ENCODE data around the gene HAND1.
A peak's percentile ranks its signal among the peaks of the same experiment; 100 is the strongest.

HAND1 gene

GRCh38 chr5:154451957-154452356 lies 26.1 kb downstream of the HAND1 start:
- DNase-seq: no peak

DNA sequence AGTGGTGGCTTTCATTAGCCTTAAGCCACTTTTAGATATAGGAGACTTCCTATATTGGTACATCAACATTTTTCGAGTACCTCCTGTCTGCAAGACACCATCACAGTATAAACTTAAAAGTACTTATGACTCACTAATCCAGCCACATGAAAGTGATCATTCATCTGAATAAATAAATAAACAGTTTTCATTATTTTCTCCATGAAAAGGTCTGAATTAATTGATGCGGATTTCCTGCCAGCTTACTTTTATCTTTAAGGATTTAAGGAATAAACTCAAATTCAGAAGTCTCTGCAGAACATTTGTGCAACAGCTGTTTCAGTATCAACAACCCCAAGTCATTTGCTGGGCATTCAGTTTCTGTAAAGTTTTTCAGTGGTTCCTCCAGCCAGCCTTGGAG lies 28.2 kb downstream of the HAND1 start:
- no peak for DNase-seq

GRCh38 chr5:154447089-154447725 lies 30.8 kb downstream of the HAND1 start:
- peak in 2 of 3 experiments; percentile 20 to 36 for DNase-seq

- peak; percentile 23 to 57 (median 52) for DNase-seq
Observed at GRCh38 chr5:154446195-154447088, 31.6 kb downstream of the HAND1 start.

GRCh38 chr5:154445422-154446194 lies 32.4 kb downstream of the HAND1 start, which contains the start of gene SAP30L:
Gene SAP30L (plus strand): TSS chr5:154445997. CDS start chr5:154446605, 608 bp downstream.
- DNase-seq: peak; percentile 89 to 95 (median 91)

DNA sequence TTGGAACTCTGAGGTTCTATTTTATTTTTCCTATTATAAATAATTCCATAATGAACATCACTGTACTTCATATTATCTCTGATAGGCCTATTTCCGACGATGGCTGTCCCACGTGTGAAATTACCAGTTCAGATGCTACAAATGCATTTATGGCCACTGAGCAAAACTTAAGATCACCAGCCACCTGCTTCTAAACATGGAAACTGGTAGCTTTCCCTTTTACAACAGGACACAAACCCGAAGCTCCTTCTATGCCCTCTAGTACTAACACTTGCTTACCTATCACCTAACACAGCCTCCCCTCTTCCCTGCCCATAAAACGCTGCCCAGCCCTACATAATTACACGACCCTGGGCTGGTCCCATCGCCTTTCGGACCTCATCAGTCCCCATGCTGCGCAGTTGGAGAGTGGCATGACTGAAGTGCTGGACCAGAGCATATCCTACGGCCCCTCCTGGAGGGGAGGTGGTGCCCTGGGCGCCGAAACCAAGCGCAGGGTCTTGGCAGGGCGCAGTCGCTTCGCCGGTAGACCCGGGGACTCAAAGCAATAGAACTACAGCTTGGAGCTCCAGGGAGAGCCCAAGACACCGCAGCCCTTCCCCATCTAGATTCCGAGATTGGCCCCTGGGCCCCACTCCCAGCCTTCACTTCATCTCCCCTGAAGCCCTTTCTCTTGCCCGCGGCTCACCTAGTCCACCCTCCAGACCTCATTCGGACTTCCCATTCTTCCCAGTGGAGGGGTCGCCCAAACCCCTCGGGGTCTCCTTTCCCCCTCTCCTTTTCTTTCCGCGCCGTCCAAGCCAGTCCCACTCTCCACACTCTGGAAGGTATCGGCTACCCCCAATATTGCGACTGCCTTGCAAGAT lies 33.2 kb downstream of the HAND1 start:
- DNase-seq: peak; percentile 6 to 52 (median 18)

DNA sequence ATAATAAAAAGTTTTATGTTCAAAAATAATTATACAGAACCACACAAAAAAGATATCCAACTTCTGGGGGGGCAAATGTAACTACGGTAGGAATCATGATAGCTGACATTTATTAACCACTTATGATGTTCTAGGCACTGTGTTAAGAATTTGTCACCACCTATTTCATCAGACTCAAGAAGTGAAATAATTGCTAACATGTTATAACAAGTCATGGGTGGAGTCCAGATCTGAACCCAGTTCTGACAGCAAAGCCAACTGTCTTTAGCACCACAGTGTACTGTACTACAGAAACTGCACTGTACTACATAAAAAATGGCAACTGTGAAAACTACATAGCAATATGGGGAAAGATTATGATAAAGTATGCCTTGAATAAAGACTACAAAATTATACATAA lies 35.2 kb downstream of the HAND1 start:
- no peak for DNase-seq

GRCh38 chr5:154440540-154440939 lies 37.5 kb downstream of the HAND1 start:
- DNase-seq: no peak

GRCh38 chr5:154437281-154437965 lies 40.6 kb downstream of the HAND1 start:
- no peak for DNase-seq

- DNase-seq: no peak
Observed at GRCh38 chr5:154435226-154435625, 42.8 kb downstream of the HAND1 start.

DNA sequence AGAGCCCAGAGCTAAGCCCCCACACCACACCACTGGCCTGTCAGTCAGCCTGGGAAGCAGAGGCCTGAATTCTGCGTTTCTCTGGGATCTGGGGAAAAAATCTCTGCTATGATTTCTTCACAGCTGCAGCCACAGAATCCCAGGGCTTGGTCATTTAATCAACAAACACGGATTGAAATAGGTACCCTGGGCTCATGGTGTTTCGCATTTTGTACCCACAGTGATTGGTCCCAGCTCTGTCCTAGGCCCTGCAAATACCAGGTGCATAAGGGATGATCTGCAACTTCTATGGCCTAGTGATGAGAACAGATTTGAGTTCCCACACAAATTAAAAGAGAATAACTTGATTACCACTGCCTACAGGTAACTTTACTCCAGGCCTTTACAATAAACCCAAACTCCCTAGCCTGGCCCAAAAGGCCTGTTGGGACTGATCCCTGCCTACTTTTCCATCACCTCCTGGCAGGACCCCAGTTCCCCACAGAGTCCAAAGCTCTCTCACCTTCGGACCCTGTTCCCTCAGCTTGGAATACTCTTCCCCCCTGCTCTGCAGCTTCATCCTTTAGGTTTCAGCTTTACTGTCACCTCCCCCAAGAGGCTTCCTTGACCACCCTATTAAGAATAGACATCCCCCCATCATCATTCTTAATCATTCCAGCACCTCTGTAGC lies 46.9 kb downstream of the HAND1 start:
- no peak for DNase-seq

GRCh38 chr5:154430466-154430865 lies 47.6 kb downstream of the HAND1 start:
- DNase-seq: peak in 1 of 3 experiments; percentile 3

DNA sequence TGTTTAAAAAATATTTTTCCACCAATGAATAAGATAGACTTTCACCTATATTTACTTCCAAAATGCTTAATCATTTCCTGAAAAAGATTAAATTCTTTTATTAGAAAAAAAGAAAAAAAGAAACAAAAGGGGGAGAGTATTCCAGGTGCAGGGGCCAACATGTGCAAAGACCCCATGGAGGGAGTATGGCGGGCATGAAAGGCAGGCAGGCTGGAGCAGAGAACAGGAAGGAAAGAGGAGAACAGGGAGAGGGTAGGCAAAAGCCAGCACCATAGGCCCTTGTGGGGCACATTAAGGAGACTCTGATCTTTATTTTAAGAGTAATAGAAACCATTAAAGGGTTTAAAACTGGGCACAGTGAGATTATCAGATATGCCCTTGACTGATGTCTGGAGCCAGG lies 48.7 kb downstream of the HAND1 start:
- DNase-seq: no peak

DNA sequence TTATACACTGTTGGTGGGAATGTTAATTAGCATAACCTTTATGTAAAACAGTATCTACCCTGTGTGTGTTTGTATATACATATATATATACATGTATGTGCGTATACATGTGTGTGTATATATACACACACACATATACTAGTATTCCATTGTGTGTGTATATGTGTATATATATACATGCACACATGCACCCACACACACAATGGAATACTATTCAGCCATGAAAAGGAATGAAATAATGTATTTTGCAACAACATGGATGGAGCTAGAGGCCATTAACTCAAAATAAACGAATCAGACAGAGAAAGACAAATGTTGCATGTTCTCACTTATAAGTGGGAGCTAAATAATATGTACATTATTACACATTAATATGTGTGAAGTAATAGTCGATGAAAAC lies 49.8 kb downstream of the HAND1 start:
- no peak for DNase-seq

Data from NCI-H1417 (cell line).